Neural cell (in vitro differentiated cells): ENCODE measurements around the gene MRPS6.

Source experiments
- CTCF ChIP-seq: fragments of 450-650 bp; IDR thresholded peaks from 2 replicates; pipeline ENCODE4 v1.5.1; 2014; ENCODE audit warnings: antibody characterized with exemption, mild to moderate bottlenecking, moderate library complexity; ENCODE audit not compliant: poor library complexity, severe bottlenecking
- EZH2 ChIP-seq: fragments of 200-600, 300-800 bp; shearing (Covaris generic), sonication (generic); IDR thresholded peaks from 2 replicates; pipeline ENCODE4 v1.6.1; 2014; ENCODE audit warnings: antibody characterized with exemption, low read length, borderline replicate concordance, mild to moderate bottlenecking; ENCODE audit not compliant: insufficient read depth, poor library complexity, severe bottlenecking
- REST ChIP-seq: IDR thresholded peaks from 2 replicates; pipeline ENCODE4 v1.6.1; 2012; ENCODE audit warnings: borderline replicate concordance
- SMC3 ChIP-seq: fragments of 450-650 bp; conservative IDR thresholded peaks from 2 replicates; pipeline ENCODE4 v1.6.1; 2014; ENCODE audit warnings: antibody characterized with exemption, mild to moderate bottlenecking, moderate library complexity; ENCODE audit not compliant: poor library complexity

GRCh38 chr21:34083357-34083756 is 10.0 kb downstream of the MRPS6 start:
- TF ChIP-seq CTCF, result no peak
- TF ChIP-seq REST, result no peak
- TF ChIP-seq SMC3, result no peak
- TF ChIP-seq EZH2, result no peak
